ENCODE data around the gene PNMA6A.
"Not testable (repeated sequence)": the region's sequence is repeated elsewhere in the genome, so short reads cannot be mapped to it uniquely, and the experiment has no call there.

The PNMA6A gene

GRCh38 chrX:153123468-153123867 is 51.2 kb downstream of the PNMA6A start:
- H4K20me1 ChIP-seq, H3K36me3 ChIP-seq, H3K27ac ChIP-seq: not testable (repeated sequence)

More at GRCh38 chrX:153123468-153123867, 51.2 kb downstream of the PNMA6A start:
- H3K4me3 ChIP-seq; H3K4me2 ChIP-seq; H3K9ac ChIP-seq; H3K27me3 ChIP-seq; H3K4me1 ChIP-seq; H3K9me3 ChIP-seq (replicated peaks in 1 of 11): not testable (repeated sequence)

Measured in BLaER1 treated with 17β-estradiol and CSF1 and Interleukin-3, amounts not matched to agents 10 nM and 100 nM (cell line).